Breast epithelium (tissue), 4 donors: ENCODE results near the gene HAUS3. TPM values are rescaled to one million over a fixed set of nuclear protein-coding genes. Genes with fewer than 3 reads are reported as not detected.

Experiments
- DNase-seq, 2 donors: peaks; one replicate each; pipeline ENCODE4 v3.0.0-alpha.2; 2019; ENCODE audit warnings: low spot score in 2 of 2
- H3K27ac ChIP-seq, 2 donors: fragments of 200-600 bp; sonication (generic) in 1 of 2; one replicate each; pipeline ENCODE4 v1.5.1; 2016 to 2019; ENCODE audit warnings: mild to moderate bottlenecking in 1 of 2
- H3K27me3 ChIP-seq, 2 donors: fragments of 200-600 bp; sonication (generic) in 1 of 2; one replicate each; pipeline versions ENCODE4 v1.5.1 to v1.6.0; 2017 to 2019; ENCODE audit warnings: control low read depth in 1 of 2, mild to moderate bottlenecking in 1 of 2
- H3K36me3 ChIP-seq: fragments of 200-600 bp; one replicate; pipeline ENCODE4 v1.5.1; 2019
- H3K4me1 ChIP-seq, 2 donors: fragments of 200-600 bp; sonication (generic); one replicate each; pipeline ENCODE4 v1.5.1; 2016 to 2019; ENCODE audit warnings: control low read depth in 1 of 2
- H3K4me3 ChIP-seq, 3 donors: fragments of 200-600 bp; sonication (generic); 1 replicate in 2 of 3; 2 replicates in 1 of 3; pipeline ENCODE4 v1.5.1; 2016 to 2019; ENCODE audit warnings: mild to moderate bottlenecking in 3 of 3, moderate library complexity in 2 of 3
- H3K9me3 ChIP-seq, 2 donors: fragments of 200-600 bp; sonication (generic) in 1 of 2; one replicate each; pipeline ENCODE4 v1.5.1; 2016 to 2019; ENCODE audit warnings: control low read depth in 1 of 2
- CTCF ChIP-seq, 3 donors: fragments of 450-650 bp; IDR thresholded peaks; one replicate each; pipeline ENCODE4 v1.5.1; 2016 to 2017; ENCODE audit warnings: antibody characterized with exemption in 3 of 3, mild to moderate bottlenecking in 3 of 3, moderate library complexity in 3 of 3
- POLR2A ChIP-seq: fragments of 450-650 bp; IDR thresholded peaks from one replicate; pipeline ENCODE4 v1.6.1; 2016; ENCODE audit warnings: antibody characterized with exemption, mild to moderate bottlenecking, moderate library complexity
- POLR2AphosphoS5 ChIP-seq, 3 donors: sonication (generic); formaldehyde crosslinking; IDR thresholded peaks; one replicate each; pipeline ENCODE4 v1.6.1; 2017; ENCODE audit warnings: antibody characterized with exemption in 3 of 3
- intact Hi-C: fragments of 100-400 bp; cut with DNase I; formaldehyde crosslinking; loops from one replicate; pipeline ENCODE4 v1.15.1; 2023; ENCODE audit warnings: low total_unique reads
- total RNA-seq, 3 donors: library from RNA; depleted of rRNA; stranded (reverse); fragments of >200 nt; gene quantifications; one replicate each; pipeline ENCODE4 v1.1.0, GENCODE V29; 2016

Gene HAUS3
- total RNA-seq, 3 donors from 2014 or later, result 14.1 to 19.6 (median 17.4) TPM

GRCh38 chr4:2265113-2266110, 23.5 kb upstream of the HAUS3 start:
- H3K27ac ChIP-seq, result peak overlapping the region in 1 of 2 donors; percentile 43
- no peaks in the 10 kb centered on the region for H3K36me3 ChIP-seq
- H3K27me3 ChIP-seq, result no peaks in the 10 kb centered on the region
- peaks cover 0 to 9% of the 10 kb centered on the region in 2 donors for H3K4me1 ChIP-seq
- TF ChIP-seq CTCF (IDR thresholded peaks at IDR 0.05), result no peak
- TF ChIP-seq POLR2A, result no peak
- no peak for TF ChIP-seq POLR2AphosphoS5 (IDR thresholded peaks at IDR 0.05)
- intact Hi-C loops, result no loop called here
- DNase-seq, result no peak
- H3K9me3 ChIP-seq, result no peaks in the 10 kb centered on the region
- H3K4me3 ChIP-seq, result no peak overlapping the region

GRCh38 chr4:2264481-2265041, 22.6 kb upstream of the HAUS3 start:
- Histone ChIP-seq H3K27ac (no peak overlapping the region), H3K4me3 (no peak overlapping the region), H3K36me3 (no peaks in the 10 kb centered on the region), H3K4me1 (peaks cover 6 to 9% of the 10 kb centered on the region in 2 donors), H3K27me3 (no peaks in the 10 kb centered on the region), H3K9me3 (no peaks in the 10 kb centered on the region)
- intact Hi-C loops, result no loop called here
- no peak for DNase-seq
- no peak for TF ChIP-seq POLR2A
- TF ChIP-seq POLR2AphosphoS5 (IDR thresholded peaks at IDR 0.05), result no peak
- TF ChIP-seq CTCF (IDR thresholded peaks at IDR 0.05), result no peak

GRCh38 chr4:2263926-2264321, 22.0 kb upstream of the HAUS3 start:
- DNase-seq, result no peak
- H3K27me3 ChIP-seq, result no peaks in the 10 kb centered on the region
- TF ChIP-seq POLR2AphosphoS5 (IDR thresholded peaks at IDR 0.05), result no peak
- TF ChIP-seq CTCF (IDR thresholded peaks at IDR 0.05), result no peak
- TF ChIP-seq POLR2A, result no peak
- H3K4me3 ChIP-seq, result no peak overlapping the region
- intact Hi-C loops, result no loop called here
- peaks cover 9 to 10% of the 10 kb centered on the region in 2 donors for H3K4me1 ChIP-seq
- no peaks in the 10 kb centered on the region for H3K36me3 ChIP-seq
- H3K27ac ChIP-seq, result no peak overlapping the region
- H3K9me3 ChIP-seq, result no peaks in the 10 kb centered on the region

- H3K4me1 ChIP-seq, result peaks cover 9 to 16% of the 10 kb centered on the region in 2 donors
- DNase-seq, result no peak
- H3K36me3 ChIP-seq, result no peaks in the 10 kb centered on the region
- TF ChIP-seq CTCF (IDR thresholded peaks at IDR 0.05) (no peak), POLR2AphosphoS5 (IDR thresholded peaks at IDR 0.05) (no peak), POLR2A (no peak)
- intact Hi-C loops, result no loop called here
- no peaks in the 10 kb centered on the region for H3K9me3 ChIP-seq
- H3K27ac ChIP-seq, result peak overlapping the region; percentile 86 to 87
- peak overlapping the region; percentile 56 to 99 (median 90) for H3K4me3 ChIP-seq
- no peaks in the 10 kb centered on the region for H3K27me3 ChIP-seq
Observed at GRCh38 chr4:2262944-2263250, 21.0 kb upstream of the HAUS3 start.
